GM21390 (cell line): Measurements from ENCODE around the gene EGF.
"Not testable (repeated sequence)": the region's sequence is repeated elsewhere in the genome, so short reads cannot be mapped to it uniquely, and the experiment has no call there.

Source experiments
- ATAC-seq: cut with Tn5 transposase; IDR thresholded peaks from one replicate; pipeline ENCODE4 v1.9.1; 2021; ENCODE audit not compliant: unreplicated experiment

The EGF gene

GRCh38 chr4:109912706-109913595 is at the start of gene EGF:
Gene EGF (plus strand): TSS chr4:109912883. CDS start chr4:109913336, 453 bp downstream.
- no peak for ATAC-seq

GRCh38 chr4:109864134-109864533 is 48.5 kb upstream of the EGF start:
- no peak for ATAC-seq

GRCh38 chr4:109870061-109870460 is 42.6 kb upstream of the EGF start:
- no peak for ATAC-seq

GRCh38 chr4:109872065-109872464 is 40.6 kb upstream of the EGF start:
- no peak for ATAC-seq

- no peak for ATAC-seq
These were observed 39.6 kb upstream of the EGF start for GRCh38 chr4:109872950-109873656.

- ATAC-seq = no peak
These were observed 38.7 kb upstream of the EGF start for GRCh38 chr4:109873791-109874514.

GRCh38 chr4:109875106-109875505 is 37.6 kb upstream of the EGF start:
- ATAC-seq = no peak

- ATAC-seq = not testable (repeated sequence)
These were observed 37.1 kb upstream of the EGF start for GRCh38 chr4:109875553-109875952.

GRCh38 chr4:109876634-109877265 is 35.9 kb upstream of the EGF start:
- ATAC-seq = no peak

- ATAC-seq = peak; percentile 91
These were observed 35.3 kb upstream of the EGF start for GRCh38 chr4:109877400-109877799.

GRCh38 chr4:109878355-109878754 is 34.3 kb upstream of the EGF start:
- no peak for ATAC-seq

GRCh38 chr4:109879081-109879480 is 33.6 kb upstream of the EGF start:
- no peak for ATAC-seq

- no peak for ATAC-seq
These were observed 32.9 kb upstream of the EGF start for GRCh38 chr4:109879636-109880314.

- ATAC-seq = no peak
These were observed 26.4 kb upstream of the EGF start for GRCh38 chr4:109886303-109886702.

- ATAC-seq = no peak
These were observed 25.6 kb upstream of the EGF start for GRCh38 chr4:109887071-109887470.

GRCh38 chr4:109890076-109890475 is 22.6 kb upstream of the EGF start:
- no peak for ATAC-seq

- no peak for ATAC-seq
These were observed 10.0 kb upstream of the EGF start for GRCh38 chr4:109902559-109903251.

- no peak for ATAC-seq
These were observed 4.0 kb upstream of the EGF start for GRCh38 chr4:109908731-109909130.

GRCh38 chr4:109910256-109910655 is 2.4 kb upstream of the EGF start:
- no peak for ATAC-seq
